ENCODE data around the gene PDE11A.
"Not testable (repeated sequence)": the region's sequence is repeated elsewhere in the genome, so short reads cannot be mapped to it uniquely, and the experiment has no call there.

The PDE11A gene

GRCh38 chr2:178072383-178073301 lies at the start of gene PDE11A:
PDE11A (minus strand) TSS chr2:178072777; CDS start chr2:178072437, 340 bp downstream.
- DNase-seq, result peak; percentile 44

GRCh38 chr2:178119179-178119922 lies 46.8 kb upstream of the PDE11A start:
- DNase-seq, result no peak

GRCh38 chr2:178117725-178118124 lies 45.1 kb upstream of the PDE11A start:
- DNase-seq, result no peak

- DNase-seq, result peak; percentile 12
Observed at GRCh38 chr2:178115271-178115670, 42.7 kb upstream of the PDE11A start.

- no peak for DNase-seq
Observed at GRCh38 chr2:178114462-178114861, 41.9 kb upstream of the PDE11A start.

GRCh38 chr2:178112202-178113152 lies 39.9 kb upstream of the PDE11A start, which contains the start of gene RBM45:
RBM45 (plus strand) TSS chr2:178112437; CDS start chr2:178112547, 110 bp downstream.
- peak; percentile 97 for DNase-seq

GRCh38 chr2:178111743-178112142 lies 39.2 kb upstream of the PDE11A start:
- DNase-seq, result no peak

GRCh38 chr2:178110681-178111080 lies 38.1 kb upstream of the PDE11A start:
- no peak for DNase-seq

- peak; percentile 70 for DNase-seq
Observed at GRCh38 chr2:178109813-178110212, 37.2 kb upstream of the PDE11A start.

- DNase-seq, result no peak
Observed at GRCh38 chr2:178108176-178108575, 35.6 kb upstream of the PDE11A start.

- no peak for DNase-seq
Observed at GRCh38 chr2:178106053-178106452, 33.5 kb upstream of the PDE11A start.

GRCh38 chr2:178105566-178105965 lies 33.0 kb upstream of the PDE11A start:
- no peak for DNase-seq

- DNase-seq, result peak; percentile 14
Observed at GRCh38 chr2:178101321-178102079, 28.9 kb upstream of the PDE11A start.

- DNase-seq, result no peak
Observed at GRCh38 chr2:178093471-178093870, 20.9 kb upstream of the PDE11A start.

- no peak for DNase-seq
Observed at GRCh38 chr2:178088774-178089270, 16.2 kb upstream of the PDE11A start.

- no peak for DNase-seq
Observed at GRCh38 chr2:178084273-178084672, 11.7 kb upstream of the PDE11A start.

- DNase-seq, result no peak
Observed at GRCh38 chr2:178082408-178083045, 9.9 kb upstream of the PDE11A start.

GRCh38 chr2:178079279-178079678 lies 6.7 kb upstream of the PDE11A start:
- DNase-seq, result not testable (repeated sequence)

- no peak for DNase-seq
Observed at GRCh38 chr2:178076130-178076529, 3.6 kb upstream of the PDE11A start.

GRCh38 chr2:178075006-178075326 lies 2.4 kb upstream of the PDE11A start:
- no peak for DNase-seq
